ENCODE measurements around the gene RAB5IF. TPM values are rescaled to one million over a fixed set of nuclear protein-coding genes. Genes with fewer than 3 reads are reported as not detected.
A peak's percentile ranks its signal among the peaks of the same experiment; 100 is the strongest.

Gene RAB5IF
- total RNA-seq, 1 donor: 59.7 TPM

DNA sequence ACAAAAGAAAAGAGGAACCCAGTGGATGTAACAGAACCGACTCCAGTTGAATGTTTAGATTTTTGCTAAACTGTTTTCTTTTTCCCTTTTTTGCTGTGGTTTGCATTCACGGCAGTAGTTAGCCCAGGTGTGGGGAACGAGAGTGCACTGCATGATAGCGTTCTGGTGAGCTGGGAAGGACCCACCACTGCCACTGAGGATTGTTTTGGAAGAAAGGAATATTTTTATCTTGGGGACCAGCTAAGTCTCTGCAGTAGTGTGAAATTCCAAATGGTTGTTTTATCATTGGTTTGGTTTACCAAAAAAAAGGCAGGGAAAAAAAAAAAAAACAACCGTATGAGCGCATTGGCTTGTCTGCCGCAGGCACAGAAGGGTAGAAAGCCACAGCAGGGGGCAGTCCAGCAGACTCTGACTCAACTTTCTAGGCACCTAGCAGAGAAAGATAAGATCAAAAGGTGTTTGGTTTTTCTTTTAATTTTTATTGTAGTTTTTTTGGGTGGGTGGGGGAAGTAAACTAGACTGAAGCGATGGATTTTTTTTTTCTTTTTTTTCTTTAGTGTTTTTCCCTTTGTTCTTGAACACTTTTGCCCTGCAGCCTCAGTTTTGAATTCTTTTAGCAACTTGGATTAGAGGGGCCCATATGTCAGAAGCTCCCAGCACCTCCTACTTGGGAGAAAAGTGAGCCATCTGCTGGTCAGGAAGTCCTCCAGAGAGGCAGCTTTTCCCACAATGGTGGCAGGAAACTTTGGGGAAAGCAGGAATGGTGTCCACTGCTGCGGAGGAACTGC lies 13.5 kb upstream of the RAB5IF start:
- Histone ChIP-seq H3K4me1 (ENCODE audit: insufficient read depth, low read length) (no peaks in the 10 kb centered on the region), H3K4me3 (ENCODE audit: insufficient read depth, low read length) (no peak overlapping the region), H3K4me2 (ENCODE audit: insufficient read depth, low read length) (no peak overlapping the region), H2AFZ (ENCODE audit: low read length) (no peak overlapping the region), H3K27me3 (ENCODE audit: insufficient read depth, low read length) (no peaks in the 10 kb centered on the region), H3K36me3 (ENCODE audit: insufficient read depth, low read length) (peaks cover 3% of the 10 kb centered on the region), H3K79me2 (ENCODE audit: insufficient read depth, low read length) (no peaks in the 10 kb centered on the region), H3K9me3 (ENCODE audit: low read depth, low read length) (peaks cover 2% of the 10 kb centered on the region), H3K27ac (ENCODE audit: low read depth, low read length) (no peak overlapping the region), H4K20me1 (ENCODE audit: insufficient read depth, low read length) (peaks cover 4% of the 10 kb centered on the region)
- DNase-seq (ENCODE audit: insufficient read length, low spot score, missing footprints): no peak
- TF ChIP-seq, protein P1, sequence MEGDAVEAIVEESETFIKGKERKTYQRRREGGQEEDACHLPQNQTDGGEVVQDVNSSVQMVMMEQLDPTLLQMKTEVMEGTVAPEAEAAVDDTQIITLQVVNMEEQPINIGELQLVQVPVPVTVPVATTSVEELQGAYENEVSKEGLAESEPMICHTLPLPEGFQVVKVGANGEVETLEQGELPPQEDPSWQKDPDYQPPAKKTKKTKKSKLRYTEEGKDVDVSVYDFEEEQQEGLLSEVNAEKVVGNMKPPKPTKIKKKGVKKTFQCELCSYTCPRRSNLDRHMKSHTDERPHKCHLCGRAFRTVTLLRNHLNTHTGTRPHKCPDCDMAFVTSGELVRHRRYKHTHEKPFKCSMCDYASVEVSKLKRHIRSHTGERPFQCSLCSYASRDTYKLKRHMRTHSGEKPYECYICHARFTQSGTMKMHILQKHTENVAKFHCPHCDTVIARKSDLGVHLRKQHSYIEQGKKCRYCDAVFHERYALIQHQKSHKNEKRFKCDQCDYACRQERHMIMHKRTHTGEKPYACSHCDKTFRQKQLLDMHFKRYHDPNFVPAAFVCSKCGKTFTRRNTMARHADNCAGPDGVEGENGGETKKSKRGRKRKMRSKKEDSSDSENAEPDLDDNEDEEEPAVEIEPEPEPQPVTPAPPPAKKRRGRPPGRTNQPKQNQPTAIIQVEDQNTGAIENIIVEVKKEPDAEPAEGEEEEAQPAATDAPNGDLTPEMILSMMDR (IDR thresholded peaks at IDR 0.05; ENCODE audit: extremely low read depth, low read depth, low read length): peak; percentile 27

DNA sequence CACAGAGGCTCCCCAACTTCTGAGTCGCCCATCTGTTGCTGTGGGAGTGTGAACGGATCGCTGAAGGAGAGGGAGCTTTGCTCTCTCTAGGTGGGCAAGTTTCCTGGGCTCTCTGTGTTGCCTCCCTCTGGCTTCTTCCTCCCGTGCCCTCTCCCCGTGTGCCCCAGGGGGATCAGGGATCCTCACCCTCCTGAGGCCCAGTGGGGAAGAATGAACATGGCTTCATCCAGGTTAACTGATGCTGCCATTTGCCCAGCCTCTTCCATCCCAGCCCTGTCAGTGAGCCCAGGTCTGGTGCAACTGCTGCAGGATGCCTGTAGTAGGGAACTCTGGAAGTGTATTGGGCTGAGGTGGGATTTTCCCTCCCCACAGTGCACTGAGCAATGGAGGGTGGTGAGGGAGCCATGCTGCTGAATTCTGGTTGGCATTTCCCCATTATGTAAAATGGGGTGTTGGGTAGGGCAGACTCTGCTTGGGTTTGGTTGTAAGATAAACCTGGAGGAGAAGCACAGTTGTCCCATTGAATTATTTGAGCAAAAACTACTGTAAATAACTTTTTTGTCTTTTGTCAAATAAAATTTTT lies 12.1 kb upstream of the RAB5IF start:
- Histone ChIP-seq H3K27me3 (ENCODE audit: insufficient read depth, low read length) (no peaks in the 10 kb centered on the region), H3K4me1 (ENCODE audit: insufficient read depth, low read length) (no peaks in the 10 kb centered on the region), H3K4me3 (ENCODE audit: insufficient read depth, low read length) (no peak overlapping the region), H3K9me3 (ENCODE audit: low read depth, low read length) (peaks cover 2% of the 10 kb centered on the region), H2AFZ (ENCODE audit: low read length) (no peak overlapping the region), H3K36me3 (ENCODE audit: insufficient read depth, low read length) (peaks cover 3% of the 10 kb centered on the region), H3K4me2 (ENCODE audit: insufficient read depth, low read length) (no peak overlapping the region), H4K20me1 (ENCODE audit: insufficient read depth, low read length) (no peaks in the 10 kb centered on the region), H3K79me2 (ENCODE audit: insufficient read depth, low read length) (no peaks in the 10 kb centered on the region), H3K27ac (ENCODE audit: low read depth, low read length) (no peak overlapping the region)
- DNase-seq (ENCODE audit: insufficient read length, low spot score, missing footprints): peak; percentile 30
- TF ChIP-seq, protein P1 (IDR thresholded peaks at IDR 0.05; ENCODE audit: extremely low read depth, low read depth, low read length): no peak

DNA sequence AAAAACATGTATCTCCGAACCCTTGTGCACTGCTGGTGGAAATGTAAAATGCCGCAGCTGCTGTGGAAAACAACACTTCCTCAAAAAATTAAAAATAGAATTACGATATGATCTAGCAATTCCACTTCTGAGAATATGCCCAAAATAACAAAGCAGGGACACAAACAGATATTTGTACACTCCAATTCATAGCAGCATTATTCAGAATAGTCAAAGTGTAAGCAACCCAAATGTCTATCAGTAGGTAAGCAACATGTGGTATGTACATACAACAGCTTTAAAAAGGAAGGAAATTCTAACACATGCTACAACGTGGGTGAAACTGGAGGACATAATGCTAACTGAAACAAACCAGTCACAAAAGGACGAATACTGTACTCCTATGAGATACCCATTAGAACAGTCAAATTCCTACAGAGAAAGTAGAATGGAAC lies 5.7 kb upstream of the RAB5IF start:
- Histone ChIP-seq H2AFZ (ENCODE audit: low read length) (no peak overlapping the region), H3K27me3 (ENCODE audit: insufficient read depth, low read length) (no peaks in the 10 kb centered on the region), H3K36me3 (ENCODE audit: insufficient read depth, low read length) (no peaks in the 10 kb centered on the region), H3K79me2 (ENCODE audit: insufficient read depth, low read length) (no peaks in the 10 kb centered on the region), H4K20me1 (ENCODE audit: insufficient read depth, low read length) (no peaks in the 10 kb centered on the region), H3K4me3 (ENCODE audit: insufficient read depth, low read length) (no peak overlapping the region), H3K9me3 (ENCODE audit: low read depth, low read length) (no peaks in the 10 kb centered on the region), H3K4me2 (ENCODE audit: insufficient read depth, low read length) (no peak overlapping the region), H3K4me1 (ENCODE audit: insufficient read depth, low read length) (peaks cover under 1% of the 10 kb centered on the region), H3K27ac (ENCODE audit: low read depth, low read length) (no peak overlapping the region)
- no peak for DNase-seq (ENCODE audit: insufficient read length, low spot score, missing footprints)
- TF ChIP-seq, protein P1 (IDR thresholded peaks at IDR 0.05; ENCODE audit: extremely low read depth, low read depth, low read length): no peak

DNA sequence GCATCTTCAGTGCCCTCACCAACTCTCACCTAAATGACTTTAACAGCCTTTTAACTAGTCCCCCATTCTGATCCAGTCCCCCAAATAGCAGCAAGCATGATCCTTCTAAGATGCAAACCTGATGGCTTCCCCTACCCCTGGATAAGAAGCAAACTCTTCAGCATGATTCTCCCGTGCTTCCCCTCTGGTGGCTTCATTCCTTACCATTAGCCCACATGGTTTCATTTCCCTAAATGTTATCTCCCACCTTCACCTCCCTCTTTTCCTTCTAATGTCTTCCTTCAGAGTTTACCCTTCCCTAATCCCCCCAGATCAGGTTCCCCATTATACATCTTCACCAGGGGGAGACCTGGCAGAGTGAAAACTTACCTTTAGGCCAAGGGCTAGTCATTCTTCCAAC lies 4.0 kb upstream of the RAB5IF start:
- H3K36me3 ChIP-seq (ENCODE audit: insufficient read depth, low read length): no peaks in the 10 kb centered on the region
- H3K79me2 ChIP-seq (ENCODE audit: insufficient read depth, low read length): peaks cover 10% of the 10 kb centered on the region
- H3K4me2 ChIP-seq (ENCODE audit: insufficient read depth, low read length): no peak overlapping the region
- DNase-seq (ENCODE audit: insufficient read length, low spot score, missing footprints): no peak
- no peak overlapping the region for H3K27ac ChIP-seq (ENCODE audit: low read depth, low read length)
- no peak overlapping the region for H2AFZ ChIP-seq (ENCODE audit: low read length)
- no peak overlapping the region for H3K4me3 ChIP-seq (ENCODE audit: insufficient read depth, low read length)
- peaks cover 6% of the 10 kb centered on the region for H3K4me1 ChIP-seq (ENCODE audit: insufficient read depth, low read length)
- H4K20me1 ChIP-seq (ENCODE audit: insufficient read depth, low read length): peaks cover 7% of the 10 kb centered on the region
- TF ChIP-seq, protein P1 (IDR thresholded peaks at IDR 0.05; ENCODE audit: extremely low read depth, low read depth, low read length): no peak
- H3K9me3 ChIP-seq (ENCODE audit: low read depth, low read length): no peaks in the 10 kb centered on the region
- no peaks in the 10 kb centered on the region for H3K27me3 ChIP-seq (ENCODE audit: insufficient read depth, low read length)
